ENCODE measurements around the gene MAP3K9.

Gene MAP3K9

GRCh38 chr14:70789961-70790360 lies 19.4 kb downstream of the MAP3K9 start:
- Histone ChIP-seq H3K27me3 (ENCODE audit: insufficient read depth, low read length, poor library complexity, severe bottlenecking) (peaks cover 7% of the 10 kb centered on the region), H4K20me1 (ENCODE audit: insufficient read depth, low read length, poor library complexity, severe bottlenecking) (no peaks in the 10 kb centered on the region), H3K4me1 (ENCODE audit: insufficient read depth, low read length, poor library complexity, severe bottlenecking) (no peaks in the 10 kb centered on the region), H3K79me2 (ENCODE audit: insufficient read depth, low read length) (no peaks in the 10 kb centered on the region), H3K4me3 (ENCODE audit: low read length, poor library complexity, severe bottlenecking) (no peak overlapping the region), H3K4me2 (ENCODE audit: low read depth, low read length, poor library complexity, severe bottlenecking) (no peak overlapping the region), H3K9me2 (replicated peaks; ENCODE audit: low read depth, low read length) (no peaks in the 10 kb centered on the region), H3F3A (ENCODE audit: low read depth) (no peaks in the 10 kb centered on the region), H3K9ac (ENCODE audit: low read depth, low read length, poor library complexity, severe bottlenecking) (no peak overlapping the region), H3K9me3 (ENCODE audit: insufficient read depth, low read depth, low read length) (no peaks in the 10 kb centered on the region), H3K36me3 (ENCODE audit: insufficient read depth, low read length) (no peaks in the 10 kb centered on the region), H2AFZ (ENCODE audit: low read length) (no peak overlapping the region)
- no peak for TF ChIP-seq EZH2phosphoT487 (IDR thresholded peaks at IDR 0.05; ENCODE audit: borderline replicate concordance)
- TF ChIP-seq CTCF (conservative IDR thresholded peaks at IDR 0.05; ENCODE audit: low read length) = no peak

- H3K9me2 ChIP-seq (replicated peaks; ENCODE audit: low read depth, low read length) = no peaks in the 10 kb centered on the region
- no peak overlapping the region for H2AFZ ChIP-seq (ENCODE audit: low read length)
- H3K4me1 ChIP-seq (ENCODE audit: insufficient read depth, low read length, poor library complexity, severe bottlenecking) = no peaks in the 10 kb centered on the region
- TF ChIP-seq CTCF (conservative IDR thresholded peaks at IDR 0.05; ENCODE audit: low read length) (no peak), EZH2phosphoT487 (IDR thresholded peaks at IDR 0.05; ENCODE audit: borderline replicate concordance) (no peak)
- H4K20me1 ChIP-seq (ENCODE audit: insufficient read depth, low read length, poor library complexity, severe bottlenecking) = no peaks in the 10 kb centered on the region
- H3K79me2 ChIP-seq (ENCODE audit: insufficient read depth, low read length) = no peaks in the 10 kb centered on the region
- H3F3A ChIP-seq (ENCODE audit: low read depth) = no peaks in the 10 kb centered on the region
- H3K27me3 ChIP-seq (ENCODE audit: insufficient read depth, low read length, poor library complexity, severe bottlenecking) = peaks cover 11% of the 10 kb centered on the region
- H3K9ac ChIP-seq (ENCODE audit: low read depth, low read length, poor library complexity, severe bottlenecking) = no peak overlapping the region
- no peaks in the 10 kb centered on the region for H3K36me3 ChIP-seq (ENCODE audit: insufficient read depth, low read length)
- no peak overlapping the region for H3K4me2 ChIP-seq (ENCODE audit: low read depth, low read length, poor library complexity, severe bottlenecking)
- H3K4me3 ChIP-seq (ENCODE audit: low read length, poor library complexity, severe bottlenecking) = no peak overlapping the region
- no peaks in the 10 kb centered on the region for H3K9me3 ChIP-seq (ENCODE audit: insufficient read depth, low read depth, low read length)
These were observed 20.0 kb downstream of the MAP3K9 start for GRCh38 chr14:70789361-70789760.

GRCh38 chr14:70788898-70789297 lies 20.4 kb downstream of the MAP3K9 start:
- Histone ChIP-seq H3K27me3 (ENCODE audit: insufficient read depth, low read length, poor library complexity, severe bottlenecking) (peaks cover 11% of the 10 kb centered on the region), H3F3A (ENCODE audit: low read depth) (no peaks in the 10 kb centered on the region), H2AFZ (ENCODE audit: low read length) (no peak overlapping the region), H3K9ac (ENCODE audit: low read depth, low read length, poor library complexity, severe bottlenecking) (no peak overlapping the region), H3K4me3 (ENCODE audit: low read length, poor library complexity, severe bottlenecking) (no peak overlapping the region), H3K36me3 (ENCODE audit: insufficient read depth, low read length) (no peaks in the 10 kb centered on the region), H3K4me2 (ENCODE audit: low read depth, low read length, poor library complexity, severe bottlenecking) (no peak overlapping the region), H3K9me2 (replicated peaks; ENCODE audit: low read depth, low read length) (no peaks in the 10 kb centered on the region), H3K79me2 (ENCODE audit: insufficient read depth, low read length) (no peaks in the 10 kb centered on the region), H3K9me3 (ENCODE audit: insufficient read depth, low read depth, low read length) (no peaks in the 10 kb centered on the region), H4K20me1 (ENCODE audit: insufficient read depth, low read length, poor library complexity, severe bottlenecking) (no peaks in the 10 kb centered on the region), H3K4me1 (ENCODE audit: insufficient read depth, low read length, poor library complexity, severe bottlenecking) (no peaks in the 10 kb centered on the region)
- no peak for TF ChIP-seq CTCF (conservative IDR thresholded peaks at IDR 0.05; ENCODE audit: low read length)
- no peak for TF ChIP-seq EZH2phosphoT487 (IDR thresholded peaks at IDR 0.05; ENCODE audit: borderline replicate concordance)

Measured in Loucy (cell line).